Limb (tissue), 2 donors: Measurements from ENCODE around the gene CYTIP.

Experiments used
- DNase-seq, 2 donors: peaks; one replicate each; pipeline ENCODE4 v3.0.0-alpha.2; 2016; ENCODE audit errors: extremely low spot score in 2 of 2

The CYTIP gene

GRCh38 chr2:157463002-157463401 lies 19.1 kb upstream of the CYTIP start:
- no peak for DNase-seq

GRCh38 chr2:157460897-157461296 lies 17.0 kb upstream of the CYTIP start:
- DNase-seq, result no peak

GRCh38 chr2:157460384-157460837 lies 16.5 kb upstream of the CYTIP start:
- DNase-seq, result no peak

- peak in 1 of 2 donors; percentile 25 for DNase-seq
These were observed 15.6 kb upstream of the CYTIP start for GRCh38 chr2:157459486-157459885.

- DNase-seq, result no peak
These were observed 3.9 kb upstream of the CYTIP start for GRCh38 chr2:157447741-157448140.

- no peak for DNase-seq
These were observed 3.1 kb upstream of the CYTIP start for GRCh38 chr2:157447031-157447430.

- no peak for DNase-seq
These were observed 752 bp upstream of the CYTIP start for GRCh38 chr2:157444641-157445040.

GRCh38 chr2:157443090-157443489 lies 799 bp downstream of the CYTIP start:
- no peak for DNase-seq

GRCh38 chr2:157442636-157443035 lies 1.3 kb downstream of the CYTIP start:
- DNase-seq, result no peak

GRCh38 chr2:157442191-157442590 lies 1.7 kb downstream of the CYTIP start:
- DNase-seq, result no peak

GRCh38 chr2:157441072-157441454 lies 2.8 kb downstream of the CYTIP start:
- DNase-seq, result no peak

GRCh38 chr2:157440404-157441071 lies 3.4 kb downstream of the CYTIP start:
- DNase-seq, result no peak

GRCh38 chr2:157439824-157440186 lies 4.1 kb downstream of the CYTIP start:
- DNase-seq, result no peak

- peak in 1 of 2 donors; percentile 58 for DNase-seq
These were observed 4.7 kb downstream of the CYTIP start for GRCh38 chr2:157438863-157439823.

- DNase-seq, result no peak
These were observed 10.5 kb downstream of the CYTIP start for GRCh38 chr2:157433394-157433793.

- DNase-seq, result no peak
These were observed 11.3 kb downstream of the CYTIP start for GRCh38 chr2:157432475-157433106.

GRCh38 chr2:157431176-157431575 lies 12.7 kb downstream of the CYTIP start:
- no peak for DNase-seq

- DNase-seq, result no peak
These were observed 15.3 kb downstream of the CYTIP start for GRCh38 chr2:157428500-157429175.

GRCh38 chr2:157427922-157428303 lies 16.0 kb downstream of the CYTIP start:
- no peak for DNase-seq

- DNase-seq, result no peak
These were observed 16.6 kb downstream of the CYTIP start for GRCh38 chr2:157427003-157427921.
